ENCODE data around the gene SP1.
"Not testable (repeated sequence)": the region's sequence is repeated elsewhere in the genome, so short reads cannot be mapped to it uniquely, and the experiment has no call there.

The SP1 gene

DNA sequence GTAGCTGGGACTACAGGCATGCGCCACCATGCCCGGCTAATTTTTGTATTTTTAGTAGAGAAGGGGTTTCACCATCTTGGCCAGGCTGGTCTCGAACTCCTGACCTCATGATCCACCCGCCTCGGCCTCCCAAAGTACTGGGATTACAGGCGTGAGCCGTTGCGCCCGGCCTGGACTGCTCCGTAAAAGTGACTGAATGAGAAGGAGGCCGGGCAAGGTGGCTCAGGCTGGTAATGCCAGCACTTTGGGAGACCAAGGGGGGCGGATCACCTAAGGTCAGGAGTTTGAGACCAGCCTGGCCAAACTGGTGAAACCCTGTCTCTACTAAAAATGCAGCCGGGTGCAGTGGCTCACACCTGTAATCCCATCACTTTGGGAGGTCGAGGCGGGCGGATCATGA is 22.4 kb downstream of the SP1 start:
- peaks cover 66% of the 10 kb centered on the region for H3K36me3 Mint-ChIP-seq (ENCODE audit: insufficient read depth)

DNA sequence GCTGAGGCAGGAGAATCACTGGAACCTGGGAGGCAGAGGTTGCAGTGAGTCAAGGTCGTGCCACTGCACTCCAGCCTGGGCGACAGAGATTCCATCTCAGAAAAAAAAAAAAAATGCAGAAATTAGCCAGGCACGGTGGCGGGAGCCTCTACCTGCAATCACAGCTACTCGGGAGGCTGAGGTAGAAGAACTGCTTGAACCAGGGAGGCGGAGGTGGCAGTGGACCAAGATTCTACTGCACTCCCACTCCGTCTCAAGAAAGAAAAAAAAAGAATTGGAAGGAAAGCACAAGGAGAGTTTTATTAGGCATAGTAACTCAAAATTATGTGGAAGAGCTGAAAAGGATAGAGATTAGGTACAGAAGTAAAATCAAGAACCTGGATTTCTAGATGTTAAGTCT is 22.9 kb downstream of the SP1 start:
- Mint-ChIP-seq H3K27ac (peak overlapping the region; percentile 49 to 66), H3K4me3 (no peak overlapping the region), H3K9me3 (no peaks in the 10 kb centered on the region), H3K36me3 (ENCODE audit: insufficient read depth) (peaks cover 66% of the 10 kb centered on the region), H3K27me3 (no peaks in the 10 kb centered on the region), H3K4me1 (ENCODE audit: low read depth in 2 of 2) (peaks cover 3 to 16% of the 10 kb centered on the region in 2 donors)
- ATAC-seq (replicated peaks), result no peak
- DNase-seq, result no peak

More for the DNA sequence above, 22.4 kb downstream of the SP1 start:
- H3K27ac Mint-ChIP-seq, result peak overlapping the region in 1 of 2 donors; percentile 57
- peaks cover 3 to 17% of the 10 kb centered on the region in 2 donors for H3K4me1 Mint-ChIP-seq (ENCODE audit: low read depth in 2 of 2)
- H3K9me3 Mint-ChIP-seq; ATAC-seq (replicated peaks); H3K27me3 Mint-ChIP-seq; DNase-seq; H3K4me3 Mint-ChIP-seq: not testable (repeated sequence)

DNA sequence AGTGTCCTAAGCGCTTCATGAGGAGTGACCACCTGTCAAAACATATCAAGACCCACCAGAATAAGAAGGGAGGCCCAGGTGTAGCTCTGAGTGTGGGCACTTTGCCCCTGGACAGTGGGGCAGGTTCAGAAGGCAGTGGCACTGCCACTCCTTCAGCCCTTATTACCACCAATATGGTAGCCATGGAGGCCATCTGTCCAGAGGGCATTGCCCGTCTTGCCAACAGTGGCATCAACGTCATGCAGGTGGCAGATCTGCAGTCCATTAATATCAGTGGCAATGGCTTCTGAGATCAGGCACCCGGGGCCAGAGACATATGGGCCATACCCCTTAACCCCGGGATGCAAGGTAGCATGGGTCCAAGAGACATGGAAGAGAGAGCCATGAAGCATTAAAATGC is 31.0 kb downstream of the SP1 start:
- no peaks in the 10 kb centered on the region for H3K9me3 Mint-ChIP-seq
- no peak for DNase-seq
- peaks cover 70% of the 10 kb centered on the region for H3K36me3 Mint-ChIP-seq (ENCODE audit: insufficient read depth)
- no peak for ATAC-seq (replicated peaks)
- no peak overlapping the region for H3K4me3 Mint-ChIP-seq
- no peak overlapping the region for H3K27ac Mint-ChIP-seq
- H3K4me1 Mint-ChIP-seq (ENCODE audit: low read depth in 2 of 2), result peaks cover 4 to 17% of the 10 kb centered on the region in 2 donors
- no peaks in the 10 kb centered on the region for H3K27me3 Mint-ChIP-seq

DNA sequence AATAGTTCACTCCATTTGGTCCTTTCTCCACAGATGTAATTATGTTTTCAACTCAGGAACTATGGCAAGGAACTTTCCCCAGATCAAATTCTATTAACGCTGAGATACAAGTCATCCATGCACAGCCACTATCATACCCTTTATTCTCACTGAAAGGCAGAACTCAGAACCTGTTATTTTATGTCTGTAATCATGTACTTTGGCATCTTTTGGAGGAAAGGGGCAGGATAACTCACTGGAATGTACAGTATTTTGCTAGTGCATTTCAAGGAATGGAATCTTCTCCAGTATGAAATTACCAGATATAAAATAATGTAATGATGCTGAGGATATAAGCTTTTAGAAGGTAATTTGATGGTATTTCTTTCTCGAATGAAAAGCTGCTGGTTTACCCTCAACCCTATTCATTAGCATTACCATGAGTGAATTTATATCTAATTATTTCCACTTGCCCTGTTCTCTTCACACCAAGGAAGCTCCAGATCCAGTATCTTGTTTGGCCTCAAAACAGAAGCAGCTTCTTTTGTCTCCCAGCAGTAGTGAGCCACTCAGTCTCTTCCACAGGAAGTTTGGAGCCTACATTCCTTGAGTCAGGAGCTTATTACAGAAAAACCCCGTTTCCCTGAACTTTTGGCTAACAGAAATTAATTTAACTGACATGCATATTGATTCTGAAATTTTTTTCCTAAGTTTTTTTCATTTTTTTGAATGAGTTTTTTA is 33.7 kb downstream of the SP1 start:
- Mint-ChIP-seq H3K4me3 (no peak overlapping the region), H3K9me3 (no peaks in the 10 kb centered on the region), H3K27ac (peak overlapping the region in 1 of 2 donors; percentile 85), H3K36me3 (ENCODE audit: insufficient read depth) (peaks cover 52% of the 10 kb centered on the region), H3K4me1 (ENCODE audit: low read depth in 2 of 2) (peaks cover 6 to 14% of the 10 kb centered on the region in 2 donors), H3K27me3 (no peaks in the 10 kb centered on the region)
- DNase-seq, result no peak
- no peak for ATAC-seq (replicated peaks)

DNA sequence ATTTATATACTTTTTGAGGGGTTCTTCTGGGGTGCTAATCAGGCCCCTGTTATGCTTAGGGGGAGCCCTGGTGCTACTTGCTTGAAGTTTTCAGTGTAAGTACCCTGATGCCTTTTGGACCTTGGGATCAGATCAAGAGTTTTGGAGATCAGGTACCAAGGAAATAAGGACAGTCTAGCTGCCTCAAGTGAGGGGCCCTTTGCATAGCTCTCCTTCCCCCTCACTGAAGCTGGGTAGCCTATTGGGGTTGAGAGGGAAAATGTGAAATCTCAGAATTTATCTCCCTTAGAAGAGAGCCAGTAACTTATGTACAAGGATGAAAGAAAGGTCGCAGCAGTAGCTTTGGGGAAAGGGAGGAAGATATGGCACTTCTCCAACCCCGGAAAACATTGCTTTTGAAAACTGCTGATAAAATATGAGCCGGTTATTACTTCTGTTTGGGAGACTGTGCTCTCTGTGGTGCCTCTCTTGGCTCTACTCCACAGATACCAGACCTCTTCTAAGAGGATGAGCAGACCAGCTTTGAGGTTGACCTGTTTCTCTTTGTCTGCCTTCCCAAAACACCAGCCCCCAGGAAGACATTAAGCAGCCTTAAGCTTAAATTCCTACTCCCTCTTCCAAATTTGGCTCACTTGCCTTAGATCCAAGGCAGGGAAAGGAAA is 34.9 kb downstream of the SP1 start:
- Mint-ChIP-seq H3K9me3 (no peaks in the 10 kb centered on the region), H3K27ac (peak overlapping the region in 1 of 2 donors; percentile 94), H3K36me3 (ENCODE audit: insufficient read depth) (peaks cover 40% of the 10 kb centered on the region), H3K27me3 (no peaks in the 10 kb centered on the region), H3K4me3 (no peak overlapping the region), H3K4me1 (ENCODE audit: low read depth in 2 of 2) (peaks cover 6 to 14% of the 10 kb centered on the region in 2 donors)
- ATAC-seq (replicated peaks) (no peak), DNase-seq (no peak)

DNA sequence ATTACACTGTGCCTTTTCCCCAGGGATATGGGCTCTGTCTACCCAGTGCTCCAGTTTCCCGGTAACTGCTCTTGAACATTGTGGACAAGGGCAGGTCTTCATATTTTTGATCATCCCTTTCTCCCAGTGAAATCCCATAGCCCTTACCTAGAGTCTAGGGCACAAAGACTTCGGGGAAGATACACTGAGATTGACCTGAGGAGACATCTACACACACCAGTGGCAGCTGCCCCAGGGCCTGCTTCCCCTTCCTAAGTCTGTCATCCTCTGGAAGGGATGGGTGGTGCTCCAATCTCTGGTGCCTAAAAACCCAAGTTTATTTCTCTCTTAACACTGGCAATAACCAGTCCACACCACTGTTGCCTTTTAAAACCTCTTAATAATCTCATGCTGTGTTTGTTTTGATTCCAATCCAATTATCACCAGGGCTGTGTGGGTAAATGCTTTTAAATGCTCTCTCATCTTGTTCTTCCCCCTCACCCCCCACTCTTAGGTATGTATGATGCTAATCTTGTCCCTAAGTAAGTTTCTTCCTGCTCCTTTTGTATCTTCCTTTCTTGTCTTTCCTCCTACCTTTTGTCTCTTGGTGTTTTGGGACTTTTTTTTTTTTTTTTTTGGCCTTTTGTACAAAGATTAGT is 35.9 kb downstream of the SP1 start:
- Mint-ChIP-seq H3K27ac (peak overlapping the region; percentile 71 to 94), H3K36me3 (ENCODE audit: insufficient read depth) (peaks cover 31% of the 10 kb centered on the region), H3K4me1 (ENCODE audit: low read depth in 2 of 2) (peaks cover 6 to 14% of the 10 kb centered on the region in 2 donors)
- not testable (repeated sequence) for H3K9me3 Mint-ChIP-seq; ATAC-seq (replicated peaks); DNase-seq; H3K27me3 Mint-ChIP-seq; H3K4me3 Mint-ChIP-seq

DNA sequence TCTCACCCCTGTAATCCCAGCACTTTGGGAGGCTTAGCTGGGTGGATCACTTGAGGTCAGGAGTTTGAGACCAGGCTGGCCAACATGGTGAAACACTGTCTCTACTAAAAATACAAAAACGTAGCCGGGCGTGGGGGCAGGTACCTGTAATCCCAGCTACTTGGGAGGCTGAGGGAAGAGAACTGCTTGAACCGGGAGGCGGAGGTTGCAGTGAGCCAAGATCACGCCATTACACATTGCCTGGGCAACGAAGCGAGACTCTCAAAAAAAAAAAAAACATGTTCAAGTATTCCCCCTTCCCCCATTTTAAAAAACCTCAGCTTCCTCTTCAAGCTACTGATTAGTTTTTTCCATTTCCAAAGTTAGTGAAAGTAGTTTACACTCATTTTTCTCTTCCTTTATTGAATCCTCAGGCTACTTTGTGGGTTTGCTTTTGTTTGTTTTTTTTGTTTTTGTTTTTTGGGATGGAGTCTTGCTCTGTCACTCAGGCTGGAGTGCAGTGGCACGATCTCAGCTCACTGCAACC is 37.4 kb downstream of the SP1 start:
- H3K9me3 Mint-ChIP-seq; ATAC-seq (replicated peaks); DNase-seq; H3K4me3 Mint-ChIP-seq; H3K27me3 Mint-ChIP-seq: not testable (repeated sequence)
- H3K4me1 Mint-ChIP-seq (ENCODE audit: low read depth in 2 of 2), result peaks cover 8 to 13% of the 10 kb centered on the region in 2 donors
- H3K36me3 Mint-ChIP-seq (ENCODE audit: insufficient read depth), result peaks cover 18% of the 10 kb centered on the region
- peak overlapping the region in 1 of 2 donors; percentile 52 for H3K27ac Mint-ChIP-seq

DNA sequence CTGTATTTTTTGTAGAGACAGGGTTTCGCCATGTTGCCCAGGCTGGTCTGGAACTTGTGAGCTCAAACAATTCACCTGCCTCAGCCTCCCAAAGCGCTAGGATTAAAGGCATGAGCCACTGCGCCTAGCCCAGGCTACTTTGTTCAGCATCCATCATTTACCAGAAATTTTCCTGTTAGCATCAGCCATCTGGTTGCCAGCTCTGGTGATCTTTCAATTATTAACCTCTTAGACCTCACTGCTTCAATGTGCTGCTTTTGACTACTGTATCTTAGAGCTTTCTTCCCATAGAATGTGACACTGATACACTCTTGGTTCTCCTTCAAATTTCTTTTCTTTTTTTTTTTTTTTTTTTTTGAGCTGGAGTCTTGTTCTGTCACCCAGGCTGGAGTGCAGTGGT is 38.2 kb downstream of the SP1 start:
- peaks cover 4 to 6% of the 10 kb centered on the region in 2 donors for H3K4me1 Mint-ChIP-seq (ENCODE audit: low read depth in 2 of 2)
- DNase-seq (no peak), ATAC-seq (replicated peaks) (no peak)
- peaks cover 18% of the 10 kb centered on the region for H3K36me3 Mint-ChIP-seq (ENCODE audit: insufficient read depth)
- no peak overlapping the region for H3K4me3 Mint-ChIP-seq
- no peaks in the 10 kb centered on the region for H3K27me3 Mint-ChIP-seq
- H3K27ac Mint-ChIP-seq, result no peak overlapping the region
- H3K9me3 Mint-ChIP-seq, result no peaks in the 10 kb centered on the region

DNA sequence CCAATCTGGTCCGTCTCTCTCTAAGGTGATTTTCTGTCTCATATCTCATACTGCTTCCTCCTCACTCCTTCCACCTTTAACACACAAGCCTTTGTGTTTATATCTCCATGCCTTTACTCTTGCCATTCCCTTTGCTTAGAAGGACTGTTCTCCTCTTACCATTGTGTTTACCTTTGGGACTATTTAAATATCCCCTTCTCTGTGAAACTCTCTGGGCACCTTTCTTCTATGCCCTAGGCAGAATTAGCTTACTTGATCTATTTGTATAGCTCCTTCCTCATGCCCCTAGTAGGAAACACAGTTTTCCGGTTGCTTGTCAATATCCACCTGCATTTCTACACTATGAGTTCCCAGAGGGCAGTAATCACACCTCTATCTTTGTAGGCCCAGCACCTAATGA is 39.8 kb downstream of the SP1 start:
- H3K4me3 Mint-ChIP-seq, result no peak overlapping the region

DNA sequence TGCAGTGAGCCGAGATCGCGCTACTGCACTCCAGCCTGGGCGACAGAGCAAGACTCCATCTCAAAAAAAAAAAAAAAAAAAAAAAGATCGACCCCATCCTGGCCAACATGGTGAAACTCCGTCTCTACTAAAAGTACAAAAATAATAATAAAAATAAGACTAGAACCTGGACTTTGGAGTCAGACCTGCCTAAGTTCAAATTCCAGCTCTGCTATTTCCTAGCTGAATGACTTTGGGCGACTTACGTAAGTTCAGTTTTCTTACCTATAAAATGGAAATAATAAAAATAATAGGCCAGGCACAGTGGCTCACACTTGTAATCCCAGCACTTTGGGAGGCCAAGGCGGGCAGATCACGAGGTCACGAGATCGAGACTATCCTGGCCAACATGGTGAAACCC is 42.3 kb downstream of the SP1 start:
- not testable (repeated sequence) for H3K36me3 Mint-ChIP-seq (ENCODE audit: insufficient read depth); ATAC-seq (replicated peaks); H3K9me3 Mint-ChIP-seq; H3K27me3 Mint-ChIP-seq; DNase-seq; H3K4me3 Mint-ChIP-seq; H3K27ac Mint-ChIP-seq; H3K4me1 Mint-ChIP-seq (ENCODE audit: low read depth in 2 of 2)

More for the DNA sequence above, 39.8 kb downstream of the SP1 start:
- DNase-seq (no peak), ATAC-seq (replicated peaks) (no peak)
- Mint-ChIP-seq H3K36me3 (ENCODE audit: insufficient read depth) (peaks cover 9% of the 10 kb centered on the region), H3K9me3 (no peaks in the 10 kb centered on the region), H3K4me1 (ENCODE audit: low read depth in 2 of 2) (peaks cover 4 to 6% of the 10 kb centered on the region in 2 donors), H3K27ac (no peak overlapping the region), H3K27me3 (no peaks in the 10 kb centered on the region)

DNA sequence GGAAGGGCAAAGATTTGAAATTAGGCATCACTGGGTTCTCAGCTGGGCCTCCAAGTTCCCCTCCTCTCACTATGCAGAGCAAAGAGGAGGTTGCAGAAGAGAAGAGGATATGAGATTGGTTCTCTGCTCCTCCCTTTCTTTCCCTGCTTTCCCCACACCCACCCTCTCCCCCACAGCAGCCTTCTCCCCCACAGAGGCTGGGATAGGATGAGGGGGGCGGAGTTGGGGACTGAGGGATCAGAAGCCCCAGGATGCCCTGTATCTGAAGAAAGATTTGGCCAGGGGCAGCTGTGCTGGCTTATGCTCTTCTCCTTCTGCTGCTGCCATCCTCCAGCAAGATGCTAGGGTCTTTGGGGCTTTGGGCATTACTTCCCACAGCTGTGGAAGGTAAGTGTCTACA is 43.6 kb downstream of the SP1 start, which contains the start of gene AMHR2:
AMHR2 (plus strand) TSS at position 259 of the 400 bp plus-strand sequence; CDS start at position 339, 80 bp downstream.
- no peaks in the 10 kb centered on the region for H3K9me3 Mint-ChIP-seq
- no peak for ATAC-seq (replicated peaks)
- no peak within 1 kb of the TSS for H3K27ac Mint-ChIP-seq
- H3K4me1 Mint-ChIP-seq (ENCODE audit: low read depth in 2 of 2), result peaks cover 2 to 6% of the 10 kb centered on the region in 2 donors
- H3K36me3 Mint-ChIP-seq (ENCODE audit: insufficient read depth), result no peaks in the 10 kb centered on the region
- DNase-seq, result no peak
- H3K27me3 Mint-ChIP-seq, result no peaks in the 10 kb centered on the region
- no peak within 1 kb of the TSS for H3K4me3 Mint-ChIP-seq

DNA sequence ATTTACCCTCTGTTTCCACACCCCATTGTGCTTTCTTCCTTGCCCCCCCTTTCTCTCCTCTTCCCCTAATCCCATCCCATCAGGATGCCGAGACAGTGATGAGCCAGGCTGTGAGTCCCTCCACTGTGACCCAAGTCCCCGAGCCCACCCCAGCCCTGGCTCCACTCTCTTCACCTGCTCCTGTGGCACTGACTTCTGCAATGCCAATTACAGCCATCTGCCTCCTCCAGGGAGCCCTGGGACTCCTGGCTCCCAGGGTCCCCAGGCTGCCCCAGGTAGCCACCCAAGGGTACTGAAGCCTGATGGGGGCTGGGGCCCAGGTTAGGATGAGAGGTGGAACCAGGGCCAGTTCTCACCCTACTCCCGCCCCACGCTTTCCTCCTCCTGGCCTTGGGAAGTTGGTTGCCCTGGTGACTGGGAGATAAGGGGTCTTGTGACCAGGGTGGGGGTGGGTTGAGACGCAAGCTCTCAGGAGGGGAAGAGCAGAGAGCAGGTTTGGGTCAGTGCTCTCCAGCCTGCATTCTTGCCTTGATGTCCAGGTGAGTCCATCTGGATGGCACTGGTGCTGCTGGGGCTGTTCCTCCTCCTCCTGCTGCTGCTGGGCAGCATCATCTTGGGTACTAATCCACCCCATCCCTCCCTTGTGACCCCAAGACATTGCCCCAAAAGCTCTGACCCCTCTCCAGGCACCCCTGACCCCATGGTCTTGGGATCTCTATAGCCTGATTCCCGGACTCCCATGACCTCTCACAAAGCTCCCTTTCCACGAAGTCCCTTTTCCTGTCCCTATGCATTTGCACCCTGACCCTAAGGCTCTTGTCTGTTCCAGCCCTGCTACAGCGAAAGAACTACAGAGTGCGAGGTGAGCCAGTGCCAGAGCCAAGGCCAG is 44.9 kb downstream of the SP1 start:
- Mint-ChIP-seq H3K27ac (no peak overlapping the region), H3K36me3 (ENCODE audit: insufficient read depth) (no peaks in the 10 kb centered on the region), H3K9me3 (no peaks in the 10 kb centered on the region), H3K4me3 (no peak overlapping the region), H3K27me3 (no peaks in the 10 kb centered on the region), H3K4me1 (ENCODE audit: low read depth in 2 of 2) (peaks cover 2 to 6% of the 10 kb centered on the region in 2 donors)
- ATAC-seq (replicated peaks), result no peak
- no peak for DNase-seq
